Stimulated activated effector memory CD8-positive, alpha-beta T cell treated with anti-CD3 and anti-CD28 coated beads, Interleukin-12 subunit alpha, Interleukin-12 subunit beta, amount 100 ng/mL, for 72 hours (primary cell): ENCODE data around the gene PREX1.
"Not testable (repeated sequence)": the region's sequence is repeated elsewhere in the genome, so short reads cannot be mapped to it uniquely, and the experiment has no call there.

Experiments
- ATAC-seq: fragments of 150-1000 bp; cut with Tn5 transposase; 2 replicates; pipeline ENCODE4 v1.10.0; 2021
- DNase-seq, 2 donors: peaks; one replicate each; pipeline ENCODE4 v3.0.0; 2021 to 2022; ENCODE audit warnings: low spot score in 2 of 2
- H3K27ac Mint-ChIP-seq: one replicate; pipeline ENCODE4 v1.8.0; 2022; ENCODE audit warnings: mild to moderate bottlenecking, mixed read lengths
- H3K36me3 Mint-ChIP-seq: one replicate; pipeline ENCODE4 v1.8.0; 2022; ENCODE audit warnings: mild to moderate bottlenecking, mixed read lengths
- H3K4me1 Mint-ChIP-seq: one replicate; pipeline ENCODE4 v1.8.0; 2022; ENCODE audit warnings: mixed read lengths
- H3K4me3 Mint-ChIP-seq: one replicate; pipeline ENCODE4 v1.8.0; 2022; ENCODE audit warnings: mild to moderate bottlenecking, mixed read lengths
- H3K9me3 Mint-ChIP-seq: one replicate; pipeline ENCODE4 v1.8.0; 2022; ENCODE audit warnings: mixed read lengths

PREX1 gene

GRCh38 chr20:48813930-48814546 is 13.8 kb downstream of the PREX1 start:
- no peak for DNase-seq
- Mint-ChIP-seq H3K9me3 (no peaks in the 10 kb centered on the region), H3K4me1 (peaks cover 37% of the 10 kb centered on the region), H3K4me3 (no peak overlapping the region), H3K27ac (no peak overlapping the region), H3K36me3 (peaks cover 47% of the 10 kb centered on the region)
- ATAC-seq = peak; percentile 33

- DNase-seq (no peak), ATAC-seq (no peak)
- Mint-ChIP-seq H3K4me3 (no peak overlapping the region), H3K27ac (no peak overlapping the region), H3K4me1 (peaks cover 37% of the 10 kb centered on the region), H3K36me3 (peaks cover 43% of the 10 kb centered on the region), H3K9me3 (no peaks in the 10 kb centered on the region)
Observed at GRCh38 chr20:48813446-48813747, 14.4 kb downstream of the PREX1 start.

GRCh38 chr20:48812600-48813445 is 15.0 kb downstream of the PREX1 start:
- H3K36me3 Mint-ChIP-seq = peaks cover 37% of the 10 kb centered on the region
- no peak overlapping the region for H3K4me3 Mint-ChIP-seq
- peaks cover 37% of the 10 kb centered on the region for H3K4me1 Mint-ChIP-seq
- no peak overlapping the region for H3K27ac Mint-ChIP-seq
- DNase-seq = no peak
- no peak for ATAC-seq
- no peaks in the 10 kb centered on the region for H3K9me3 Mint-ChIP-seq

- peak overlapping the region; percentile 75 for H3K27ac Mint-ChIP-seq
- ATAC-seq, DNase-seq, H3K4me3 Mint-ChIP-seq, H3K9me3 Mint-ChIP-seq: not testable (repeated sequence)
- H3K36me3 Mint-ChIP-seq = peaks cover 36% of the 10 kb centered on the region
- H3K4me1 Mint-ChIP-seq = peaks cover 32% of the 10 kb centered on the region
Observed at GRCh38 chr20:48812114-48812513, 15.7 kb downstream of the PREX1 start.

GRCh38 chr20:48809673-48810072 is 18.1 kb downstream of the PREX1 start:
- H3K4me3 Mint-ChIP-seq = no peak overlapping the region
- H3K9me3 Mint-ChIP-seq = peaks cover 2% of the 10 kb centered on the region
- ATAC-seq (no peak), DNase-seq (no peak)
- H3K27ac Mint-ChIP-seq = peak overlapping the region; percentile 87
- H3K36me3 Mint-ChIP-seq = peaks cover 20% of the 10 kb centered on the region
- peaks cover 45% of the 10 kb centered on the region for H3K4me1 Mint-ChIP-seq

GRCh38 chr20:48808382-48809034 is 19.3 kb downstream of the PREX1 start:
- DNase-seq = no peak
- Mint-ChIP-seq H3K4me1 (peaks cover 55% of the 10 kb centered on the region), H3K27ac (peak overlapping the region; percentile 87), H3K9me3 (peaks cover 2% of the 10 kb centered on the region), H3K4me3 (no peak overlapping the region), H3K36me3 (peaks cover 28% of the 10 kb centered on the region)
- ATAC-seq = no peak

GRCh38 chr20:48807586-48808381 is 20.0 kb downstream of the PREX1 start:
- H3K27ac Mint-ChIP-seq = no peak overlapping the region
- no peak for DNase-seq
- peaks cover 2% of the 10 kb centered on the region for H3K9me3 Mint-ChIP-seq
- ATAC-seq = no peak
- H3K4me3 Mint-ChIP-seq = no peak overlapping the region
- peaks cover 62% of the 10 kb centered on the region for H3K4me1 Mint-ChIP-seq
- H3K36me3 Mint-ChIP-seq = peaks cover 28% of the 10 kb centered on the region

- Mint-ChIP-seq H3K4me3 (no peak overlapping the region), H3K36me3 (peaks cover 28% of the 10 kb centered on the region), H3K9me3 (peaks cover 2% of the 10 kb centered on the region), H3K4me1 (peaks cover 69% of the 10 kb centered on the region), H3K27ac (peak overlapping the region; percentile 79)
- ATAC-seq = no peak
- no peak for DNase-seq
Observed at GRCh38 chr20:48807051-48807450, 20.7 kb downstream of the PREX1 start.

- peak overlapping the region; percentile 79 for H3K27ac Mint-ChIP-seq
- peaks cover 18% of the 10 kb centered on the region for H3K36me3 Mint-ChIP-seq
- DNase-seq (no peak), ATAC-seq (no peak)
- no peak overlapping the region for H3K4me3 Mint-ChIP-seq
- H3K9me3 Mint-ChIP-seq = peaks cover 2% of the 10 kb centered on the region
- H3K4me1 Mint-ChIP-seq = peaks cover 83% of the 10 kb centered on the region
Observed at GRCh38 chr20:48805716-48806115, 22.1 kb downstream of the PREX1 start.

- Mint-ChIP-seq H3K9me3 (peaks cover 2% of the 10 kb centered on the region), H3K36me3 (peaks cover 18% of the 10 kb centered on the region), H3K4me3 (no peak overlapping the region), H3K27ac (peak overlapping the region; percentile 79), H3K4me1 (peaks cover 87% of the 10 kb centered on the region)
- ATAC-seq = no peak
- DNase-seq = no peak
Observed at GRCh38 chr20:48805286-48805685, 22.5 kb downstream of the PREX1 start.

GRCh38 chr20:48804300-48804980 is 23.4 kb downstream of the PREX1 start:
- peaks cover 18% of the 10 kb centered on the region for H3K36me3 Mint-ChIP-seq
- peaks cover 89% of the 10 kb centered on the region for H3K4me1 Mint-ChIP-seq
- H3K9me3 Mint-ChIP-seq = peaks cover 2% of the 10 kb centered on the region

GRCh38 chr20:48803176-48804053 is 24.4 kb downstream of the PREX1 start:
- H3K4me3 Mint-ChIP-seq = no peak overlapping the region
- no peak for ATAC-seq

More at GRCh38 chr20:48804300-48804980, 23.4 kb downstream of the PREX1 start:
- ATAC-seq (no peak), DNase-seq (no peak)
- Mint-ChIP-seq H3K4me3 (no peak overlapping the region), H3K27ac (peak overlapping the region; percentile 79)

GRCh38 chr20:48802647-48803046 is 25.2 kb downstream of the PREX1 start:
- Mint-ChIP-seq H3K27ac (peak overlapping the region; percentile 79), H3K4me3 (peak overlapping the region; percentile 7)

More at GRCh38 chr20:48803176-48804053, 24.4 kb downstream of the PREX1 start:
- Mint-ChIP-seq H3K27ac (peak overlapping the region; percentile 79), H3K36me3 (peaks cover 18% of the 10 kb centered on the region), H3K4me1 (peaks cover 88% of the 10 kb centered on the region), H3K9me3 (peaks cover 2% of the 10 kb centered on the region)
- no peak for DNase-seq

GRCh38 chr20:48802216-48802615 is 25.6 kb downstream of the PREX1 start:
- H3K9me3 Mint-ChIP-seq = peaks cover 2% of the 10 kb centered on the region
- H3K36me3 Mint-ChIP-seq = peaks cover 13% of the 10 kb centered on the region
- H3K4me3 Mint-ChIP-seq = peak overlapping the region; percentile 7
- peak overlapping the region; percentile 79 for H3K27ac Mint-ChIP-seq
- no peak for ATAC-seq
- no peak for DNase-seq
- H3K4me1 Mint-ChIP-seq = peaks cover 92% of the 10 kb centered on the region

More at GRCh38 chr20:48802647-48803046, 25.2 kb downstream of the PREX1 start:
- DNase-seq (no peak), ATAC-seq (no peak)
- Mint-ChIP-seq H3K9me3 (peaks cover 2% of the 10 kb centered on the region), H3K36me3 (peaks cover 17% of the 10 kb centered on the region), H3K4me1 (peaks cover 88% of the 10 kb centered on the region)
